ENCODE data around the gene PSD.

GRCh38 chr10:102400598-102401341 is 17.8 kb downstream of the PSD start:
- TF ChIP-seq CTCF (IDR thresholded peaks at IDR 0.05; ENCODE audit: low read depth, low read length, poor library complexity, severe bottlenecking) (no peak), EZH2phosphoT487 (IDR thresholded peaks at IDR 0.05; ENCODE audit: borderline replicate concordance, low read length) (no peak)

Data from DOHH2 (cell line).